Measurements from ENCODE around the gene OGFOD1.

- TF ChIP-seq CTCF (conservative IDR thresholded peaks at IDR 0.05; ENCODE audit: low read depth, low read length) (no peak), EZH2 (IDR thresholded peaks at IDR 0.05; ENCODE audit: low read length, unreplicated experiment) (no peak)
Measured at GRCh38 chr16:56408379-56409098, 42.8 kb upstream of the OGFOD1 start.

Measured in PC-3 (cell line).